GM12878 (cell line): ENCODE results near the gene NSMCE1. TPM values are rescaled to one million over a fixed set of nuclear protein-coding genes. Genes with fewer than 3 reads are reported as not detected.

ENCODE experiments used
- ATAC-seq: fragments of 200-7000 bp; cut with Tn5 transposase; 3 replicates; pipeline ENCODE4 v1.9.1; 2020; ENCODE audit warnings: mild to moderate bottlenecking, moderate library complexity
- BruUV-seq: library from RNA; stranded (reverse); fragments of 400-500 nt; replicated peaks from 2 replicates; lab custom pipeline; 2021; lab: Mats Ljungman, UMichigan
- CTCF ChIA-PET: fragments of 300-600 bp; sonication (Branson Sonifier 250); formaldehyde crosslinking; extraction: SDS; loops from one replicate; lab custom pipeline; 2021; ENCODE audit warnings: inconsistent platforms; lab: Yijun Ruan, JAX
- POLR2A ChIA-PET: fragments of 350-600 bp; formaldehyde crosslinking; extraction: SDS; loops from one replicate; lab custom pipeline; 2021; ENCODE audit warnings: inconsistent platforms; lab: Charles Lee
- RAD21 ChIA-PET: fragments of 300-600 bp; sonication (Branson Sonifier 250); formaldehyde crosslinking; loops from one replicate; lab custom pipeline; 2023; ENCODE audit warnings: antibody characterized with exemption; ENCODE audit not compliant: unreplicated experiment; lab: Charles Lee
- SMC1A ChIA-PET: fragments of 300-600 bp; sonication (Branson Sonifier 250); formaldehyde crosslinking; loops from one replicate; lab custom pipeline; 2023; ENCODE audit not compliant: unreplicated experiment, uncharacterized antibody; lab: Charles Lee
- DNase-seq: peaks from one replicate; pipeline ENCODE4 v3.0.0-alpha.2; 2011; ENCODE audit warnings: low read depth, low spot score
- FAIRE-seq: peaks from 3 replicates; lab custom pipeline; 2011; peaks lifted over from hg19 to GRCh38; lab: Jason Lieb, UNC
- H2AFZ ChIP-seq: 2 replicates; pipeline ENCODE4 v1.6.0; 2011; ENCODE audit warnings: low read depth, low read length, control low read depth; ENCODE audit not compliant: control insufficient read depth
- H3K27ac ChIP-seq: 2 replicates; pipeline ENCODE4 v1.5.1; 2011; ENCODE audit warnings: control low read depth; ENCODE audit not compliant: control insufficient read depth, insufficient read depth
- H3K27me3 ChIP-seq, 2 experiments: replicated peaks in 1 of 2; 2 replicates each; pipeline versions ENCODE4 v1.6.0 to v1.6.1; 2011; ENCODE audit warnings: low read length in 1 of 2; ENCODE audit not compliant: control insufficient read depth in 2 of 2, insufficient read depth in 2 of 2
- H3K36me3 ChIP-seq, 2 experiments: 2 replicates each; pipeline ENCODE4 v1.5.1; 2011; ENCODE audit warnings: low read length in 1 of 2; ENCODE audit not compliant: control insufficient read depth in 2 of 2, insufficient read depth in 2 of 2
- H3K4me1 ChIP-seq: 2 replicates; pipeline ENCODE4 v1.6.1; 2011; ENCODE audit warnings: mild to moderate bottlenecking, low read length, moderate library complexity, mixed read lengths; ENCODE audit not compliant: control insufficient read depth, insufficient read depth
- H3K4me2 ChIP-seq: 2 replicates; pipeline ENCODE4 v1.6.0; 2011; ENCODE audit warnings: control low read depth; ENCODE audit not compliant: control insufficient read depth, insufficient read depth
- H3K4me3 ChIP-seq: fragments of 200-600 bp; sonication (generic); 2 replicates; pipeline ENCODE4 v1.5.1; 2016
- H3K79me2 ChIP-seq: 2 replicates; pipeline ENCODE4 v1.6.0; 2011; ENCODE audit warnings: low read length; ENCODE audit not compliant: control insufficient read depth, insufficient read depth
- H3K9ac ChIP-seq: 2 replicates; pipeline ENCODE4 v1.8.0; 2011; ENCODE audit warnings: low read length, control low read depth, mixed read lengths; ENCODE audit not compliant: control insufficient read depth, insufficient read depth
- H3K9me3 ChIP-seq: replicated peaks from 3 replicates; pipeline ENCODE4 v1.5.1; 2011; ENCODE audit warnings: mild to moderate bottlenecking, low read length; ENCODE audit not compliant: control insufficient read depth, insufficient read depth
- H4K20me1 ChIP-seq: 2 replicates; pipeline ENCODE4 v1.6.0; 2011; ENCODE audit not compliant: control insufficient read depth, insufficient read depth
- CBFB ChIP-seq: IDR thresholded peaks from 2 replicates; pipeline ENCODE4 v1.6.1; 2016; ENCODE audit warnings: antibody characterized with exemption, low read depth
- CHD1 ChIP-seq: IDR thresholded peaks from 2 replicates; pipeline ENCODE4 v1.6.1; 2012; ENCODE audit warnings: low read depth, low read length, improper control_type of control experiment
- CHD4 ChIP-seq: fragments of 200-600 bp; sonication (generic); IDR thresholded peaks from 2 replicates; pipeline ENCODE4 v1.6.1; 2016; ENCODE audit warnings: mild to moderate bottlenecking
- EED ChIP-seq: sonication (generic); IDR thresholded peaks from 2 replicates; pipeline ENCODE4 v1.6.1; 2016; ENCODE audit warnings: antibody characterized with exemption, low read depth
- KAT2A ChIP-seq: conservative IDR thresholded peaks from 2 replicates; pipeline ENCODE4 v1.6.1; 2011; ENCODE audit warnings: low read depth, low read length; ENCODE audit not compliant: control insufficient read depth
- MXI1 ChIP-seq: fragments of 150-350 bp; IDR thresholded peaks from 2 replicates; pipeline ENCODE4 v1.6.1; 2011; ENCODE audit warnings: low read depth, mild to moderate bottlenecking, inconsistent platforms, low read length, improper control_type of control experiment
- NFIC ChIP-seq: IDR thresholded peaks from 2 replicates; pipeline ENCODE4 v1.6.1; 2012; ENCODE audit warnings: low read depth, mild to moderate bottlenecking, inconsistent platforms, low read length, moderate library complexity
- NRF1 ChIP-seq: conservative IDR thresholded peaks from 2 replicates; pipeline ENCODE4 v1.6.1; 2011; ENCODE audit warnings: mild to moderate bottlenecking, low read depth, low read length, improper control_type of control experiment
- PML ChIP-seq: IDR thresholded peaks from 2 replicates; pipeline ENCODE4 v1.6.1; 2012; ENCODE audit warnings: low read length, inconsistent platforms
- POLR2A ChIP-seq: IDR thresholded peaks from 2 replicates; pipeline ENCODE4 v1.6.1; 2011; ENCODE audit warnings: low read depth, mild to moderate bottlenecking, low read length
- RUNX3 ChIP-seq: IDR thresholded peaks from 2 replicates; pipeline ENCODE4 v1.6.1; 2012; ENCODE audit warnings: low read length, inconsistent platforms
- SUPT20H ChIP-seq: IDR thresholded peaks from 2 replicates; pipeline ENCODE4 v1.6.1; 2011; ENCODE audit warnings: low read depth, mild to moderate bottlenecking, low read length, moderate library complexity, borderline replicate concordance; ENCODE audit not compliant: control insufficient read depth
- TBL1XR1 ChIP-seq: IDR thresholded peaks from 2 replicates; pipeline ENCODE4 v1.6.1; 2012; ENCODE audit warnings: low read depth, low read length, improper control_type of control experiment
- YBX1 ChIP-seq: fragments of 450-650 bp; IDR thresholded peaks from 2 replicates; pipeline ENCODE4 v1.6.1; 2016; ENCODE audit warnings: antibody characterized with exemption
- YY1 ChIP-seq: IDR thresholded peaks from 2 replicates; pipeline ENCODE4 v1.6.1; 2011; ENCODE audit warnings: low read depth, mild to moderate bottlenecking, low read length
- ZSCAN29 ChIP-seq: fragments of 450-650 bp; IDR thresholded peaks from 2 replicates; pipeline ENCODE4 v1.6.1; 2017; ENCODE audit warnings: mild to moderate bottlenecking, moderate library complexity
- in situ Hi-C: fragments of 300-500 bp; cut with MboI; formaldehyde crosslinking; loops from 9 replicates; pipeline ENCODE4 v1.14.3; 2018; ENCODE audit warnings: mixed read lengths
- intact Hi-C: fragments of 100-400 bp; cut with micrococcal nuclease; formaldehyde crosslinking; loops from one replicate; pipeline ENCODE4 v1.14.2; 2022; ENCODE audit not compliant: unreplicated experiment
- polyA plus RNA-seq, 11 experiments: library from polyadenylated mRNA; depleted of rRNA in 4 of 11; unstranded in 6 of 11; stranded (reverse) in 5 of 11; fragments of >200 nt; fragmentation: Nextera tagmentation in 4 of 11; fragmentation: Illumina TruSeq in 1 of 11; extraction: Ambion mirVana in 4 of 11; extraction: Trizol in 1 of 11; gene quantifications; 1 replicate in 1 of 11; 2 replicates in 10 of 11; pipeline versions ENCODE4 v1.2.1 to v1.2.3, GENCODE V29; 2011 to 2016; ENCODE audit warnings: inconsistent platforms in 2 of 11, missing spikeins in 2 of 11, low read depth in 1 of 11
- total RNA-seq, 4 experiments: library from RNA; depleted of rRNA in 3 of 4; stranded (reverse); fragments of >200 nt in 3 of 4; fragmentation: Illumina TruSeq in 1 of 4; extraction: Trizol in 1 of 4; gene quantifications; 2 replicates each; pipeline versions ENCODE4 v1.2.1 to v1.2.3, GENCODE V29; 2013 to 2021
- TF ChIP-seq, protein P1 (sequence below): IDR thresholded peaks from 2 replicates; pipeline ENCODE4 v1.6.1; 2012; ENCODE audit warnings: mild to moderate bottlenecking, low read depth, low read length
- TF ChIP-seq, protein P2 (sequence below): fragments of 450-650 bp; IDR thresholded peaks from 2 replicates; pipeline ENCODE4 v1.6.1; 2018; ENCODE audit warnings: borderline replicate concordance, mild to moderate bottlenecking; ENCODE audit not compliant: partially characterized antibody
- TF ChIP-seq, protein P3 (sequence below): fragments of 150-350 bp; IDR thresholded peaks from 2 replicates; pipeline ENCODE4 v1.6.1; 2014; ENCODE audit warnings: mild to moderate bottlenecking, low read depth, low read length

The NSMCE1 gene
- total and polyA plus RNA-seq, 10 of the 15 experiments (the other 5 are each of a cell fraction or from before 2014, with no cell fraction given), result 54.0 to 214 (median 71.4) TPM

DNA sequence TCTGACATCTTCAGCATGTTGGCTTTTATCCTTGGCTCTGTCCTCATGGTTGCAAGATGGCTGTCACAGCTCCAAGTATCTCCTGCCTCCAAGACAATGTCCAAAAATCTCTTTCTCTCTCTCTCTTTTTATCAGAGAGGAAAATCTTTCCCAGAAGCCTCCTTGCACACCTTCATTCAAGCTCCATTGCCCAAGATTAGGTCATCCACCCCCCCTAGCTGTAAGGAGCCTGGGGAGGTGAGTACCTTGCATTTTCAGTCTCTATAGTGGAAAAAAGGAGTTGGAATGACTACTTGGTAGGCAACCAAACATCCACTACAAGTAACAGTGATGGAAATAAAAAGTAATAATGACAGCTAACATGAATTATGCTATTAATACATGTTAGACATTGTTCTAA is 22.0 kb upstream of the NSMCE1 start:
- ChIA-PET POLR2A (interaction anchor here (0.7 kb wide), 1 partner anchor 53 kb away, joined by 4 read pairs; no protein-coding TSS in a partner anchor), SMC1A (no interaction called here), RAD21 (interaction anchor here (1.3 kb wide), 1 partner anchor 76 kb away, joined by 4 read pairs; no protein-coding TSS in a partner anchor), CTCF (interaction anchor here (0.5 to 1.3 kb wide), 3 partner anchors 15 to 784 kb away, joined by 3 read pairs; no protein-coding TSS in a partner anchor)
- H3K9me3 ChIP-seq, result no peaks in the 10 kb centered on the region; the same call in 2 of the 3 replicates
- FAIRE-seq (no peak), ATAC-seq (no peak), DNase-seq (no peak)
- H3K9ac ChIP-seq, result no peak overlapping the region
- H2AFZ ChIP-seq, result no peak overlapping the region
- in situ Hi-C loops (no loop called here), intact Hi-C loops (no loop called here)
- BruUV-seq, result no TSS peak
- H3K4me1 ChIP-seq, result peaks cover 13% of the 10 kb centered on the region
- no peak overlapping the region for H3K4me2 ChIP-seq
- no peaks in the 10 kb centered on the region for H3K36me3 ChIP-seq
- no peaks in the 10 kb centered on the region for H4K20me1 ChIP-seq
- H3K27me3 ChIP-seq, result 0 out of 4 replicates have a peak, but pooled peaks cover 0 to 3% of the 10 kb centered on the region in 2 experiments
- no peaks in the 10 kb centered on the region for H3K79me2 ChIP-seq
- H3K4me3 ChIP-seq, result no peak overlapping the region
- no peak for TF ChIP-seq MXI1
- TF ChIP-seq, protein P1, sequence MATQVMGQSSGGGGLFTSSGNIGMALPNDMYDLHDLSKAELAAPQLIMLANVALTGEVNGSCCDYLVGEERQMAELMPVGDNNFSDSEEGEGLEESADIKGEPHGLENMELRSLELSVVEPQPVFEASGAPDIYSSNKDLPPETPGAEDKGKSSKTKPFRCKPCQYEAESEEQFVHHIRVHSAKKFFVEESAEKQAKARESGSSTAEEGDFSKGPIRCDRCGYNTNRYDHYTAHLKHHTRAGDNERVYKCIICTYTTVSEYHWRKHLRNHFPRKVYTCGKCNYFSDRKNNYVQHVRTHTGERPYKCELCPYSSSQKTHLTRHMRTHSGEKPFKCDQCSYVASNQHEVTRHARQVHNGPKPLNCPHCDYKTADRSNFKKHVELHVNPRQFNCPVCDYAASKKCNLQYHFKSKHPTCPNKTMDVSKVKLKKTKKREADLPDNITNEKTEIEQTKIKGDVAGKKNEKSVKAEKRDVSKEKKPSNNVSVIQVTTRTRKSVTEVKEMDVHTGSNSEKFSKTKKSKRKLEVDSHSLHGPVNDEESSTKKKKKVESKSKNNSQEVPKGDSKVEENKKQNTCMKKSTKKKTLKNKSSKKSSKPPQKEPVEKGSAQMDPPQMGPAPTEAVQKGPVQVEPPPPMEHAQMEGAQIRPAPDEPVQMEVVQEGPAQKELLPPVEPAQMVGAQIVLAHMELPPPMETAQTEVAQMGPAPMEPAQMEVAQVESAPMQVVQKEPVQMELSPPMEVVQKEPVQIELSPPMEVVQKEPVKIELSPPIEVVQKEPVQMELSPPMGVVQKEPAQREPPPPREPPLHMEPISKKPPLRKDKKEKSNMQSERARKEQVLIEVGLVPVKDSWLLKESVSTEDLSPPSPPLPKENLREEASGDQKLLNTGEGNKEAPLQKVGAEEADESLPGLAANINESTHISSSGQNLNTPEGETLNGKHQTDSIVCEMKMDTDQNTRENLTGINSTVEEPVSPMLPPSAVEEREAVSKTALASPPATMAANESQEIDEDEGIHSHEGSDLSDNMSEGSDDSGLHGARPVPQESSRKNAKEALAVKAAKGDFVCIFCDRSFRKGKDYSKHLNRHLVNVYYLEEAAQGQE, result no peak
- TF ChIP-seq EED, result no peak
- TF ChIP-seq KAT2A, result no peak
- TF ChIP-seq CHD4, result no peak
- TF ChIP-seq YY1, result no peak
- no peak for TF ChIP-seq NRF1
- TF ChIP-seq CHD1, result no peak
- TF ChIP-seq, protein P2, sequence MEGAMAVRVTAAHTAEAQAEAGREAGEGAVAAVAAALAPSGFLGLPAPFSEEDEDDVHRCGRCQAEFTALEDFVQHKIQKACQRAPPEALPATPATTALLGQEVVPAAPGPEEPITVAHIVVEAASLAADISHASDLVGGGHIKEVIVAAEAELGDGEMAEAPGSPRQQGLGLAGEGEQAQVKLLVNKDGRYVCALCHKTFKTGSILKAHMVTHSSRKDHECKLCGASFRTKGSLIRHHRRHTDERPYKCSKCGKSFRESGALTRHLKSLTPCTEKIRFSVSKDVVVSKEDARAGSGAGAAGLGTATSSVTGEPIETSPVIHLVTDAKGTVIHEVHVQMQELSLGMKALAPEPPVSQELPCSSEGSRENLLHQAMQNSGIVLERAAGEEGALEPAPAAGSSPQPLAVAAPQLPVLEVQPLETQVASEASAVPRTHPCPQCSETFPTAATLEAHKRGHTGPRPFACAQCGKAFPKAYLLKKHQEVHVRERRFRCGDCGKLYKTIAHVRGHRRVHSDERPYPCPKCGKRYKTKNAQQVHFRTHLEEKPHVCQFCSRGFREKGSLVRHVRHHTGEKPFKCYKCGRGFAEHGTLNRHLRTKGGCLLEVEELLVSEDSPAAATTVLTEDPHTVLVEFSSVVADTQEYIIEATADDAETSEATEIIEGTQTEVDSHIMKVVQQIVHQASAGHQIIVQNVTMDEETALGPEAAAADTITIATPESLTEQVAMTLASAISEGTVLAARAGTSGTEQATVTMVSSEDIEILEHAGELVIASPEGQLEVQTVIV, result no peak
- TF ChIP-seq, protein P3, sequence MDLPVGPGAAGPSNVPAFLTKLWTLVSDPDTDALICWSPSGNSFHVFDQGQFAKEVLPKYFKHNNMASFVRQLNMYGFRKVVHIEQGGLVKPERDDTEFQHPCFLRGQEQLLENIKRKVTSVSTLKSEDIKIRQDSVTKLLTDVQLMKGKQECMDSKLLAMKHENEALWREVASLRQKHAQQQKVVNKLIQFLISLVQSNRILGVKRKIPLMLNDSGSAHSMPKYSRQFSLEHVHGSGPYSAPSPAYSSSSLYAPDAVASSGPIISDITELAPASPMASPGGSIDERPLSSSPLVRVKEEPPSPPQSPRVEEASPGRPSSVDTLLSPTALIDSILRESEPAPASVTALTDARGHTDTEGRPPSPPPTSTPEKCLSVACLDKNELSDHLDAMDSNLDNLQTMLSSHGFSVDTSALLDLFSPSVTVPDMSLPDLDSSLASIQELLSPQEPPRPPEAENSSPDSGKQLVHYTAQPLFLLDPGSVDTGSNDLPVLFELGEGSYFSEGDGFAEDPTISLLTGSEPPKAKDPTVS, result no peak
- TF ChIP-seq TBL1XR1, result no peak
- no peak for TF ChIP-seq YBX1
- TF ChIP-seq RUNX3, result no peak
- no peak for TF ChIP-seq PML
- no peak for TF ChIP-seq CBFB
- no peak for TF ChIP-seq NFIC
- no peak for TF ChIP-seq ZSCAN29
- no peak for TF ChIP-seq POLR2A
- TF ChIP-seq SUPT20H, result no peak
- H3K27ac ChIP-seq, result no peak overlapping the region
